ENCODE measurements around the gene IRF8.

Gene IRF8

GRCh38 chr16:85915125-85915845 lies 16.3 kb downstream of the IRF8 start:
- DNase-seq, result no peak

GRCh38 chr16:85916141-85916890 lies 17.4 kb downstream of the IRF8 start:
- no peak for DNase-seq

- DNase-seq, result no peak
Measured at GRCh38 chr16:85917012-85917411, 18.1 kb downstream of the IRF8 start.

- DNase-seq, result no peak
Measured at GRCh38 chr16:85917959-85918358, 19.0 kb downstream of the IRF8 start.

GRCh38 chr16:85918436-85918835 lies 19.5 kb downstream of the IRF8 start:
- DNase-seq, result no peak

GRCh38 chr16:85919271-85920267 lies 20.6 kb downstream of the IRF8 start:
- DNase-seq, result no peak

GRCh38 chr16:85921026-85921425 lies 22.1 kb downstream of the IRF8 start:
- DNase-seq, result no peak

GRCh38 chr16:85923153-85924021 lies 24.4 kb downstream of the IRF8 start:
- no peak for DNase-seq

GRCh38 chr16:85924675-85925074 lies 25.7 kb downstream of the IRF8 start:
- no peak for DNase-seq

- DNase-seq, result no peak
Measured at GRCh38 chr16:85926370-85926769, 27.4 kb downstream of the IRF8 start.

- no peak for DNase-seq
Measured at GRCh38 chr16:85927371-85927770, 28.4 kb downstream of the IRF8 start.

GRCh38 chr16:85927959-85928358 lies 29.0 kb downstream of the IRF8 start:
- DNase-seq, result no peak

GRCh38 chr16:85928401-85928820 lies 29.4 kb downstream of the IRF8 start:
- no peak for DNase-seq

- no peak for DNase-seq
Measured at GRCh38 chr16:85929259-85929721, 30.3 kb downstream of the IRF8 start.

- DNase-seq, result no peak
Measured at GRCh38 chr16:85930301-85930700, 31.3 kb downstream of the IRF8 start.

- DNase-seq, result no peak
Measured at GRCh38 chr16:85931596-85932402, 32.8 kb downstream of the IRF8 start.

GRCh38 chr16:85934210-85934609 lies 35.2 kb downstream of the IRF8 start:
- no peak for DNase-seq

- DNase-seq, result no peak
Measured at GRCh38 chr16:85935391-85935973, 36.5 kb downstream of the IRF8 start.

GRCh38 chr16:85935974-85936760 lies 37.2 kb downstream of the IRF8 start:
- no peak for DNase-seq

GRCh38 chr16:85936816-85937215 lies 37.9 kb downstream of the IRF8 start:
- DNase-seq, result no peak
